Measurements from ENCODE around the gene TFAP2B.

The TFAP2B gene

GRCh38 chr6:50845499-50846143, 26.9 kb downstream of the TFAP2B start:
- Histone ChIP-seq H3K14ac (ENCODE audit: low read length in 2 of 2) (no peak overlapping the region), H3K9ac (ENCODE audit: low read length) (no peak overlapping the region), H3K27me3 (ENCODE audit: control insufficient read depth in 1 of 2, insufficient read depth in 1 of 2, low read length in 2 of 2) (peaks cover 81 to 98% of the 10 kb centered on the region in 2 experiments), H4K91ac (ENCODE audit: low read length) (no peak overlapping the region), H3K4ac (ENCODE audit: low read depth in 1 of 2, low read length in 2 of 2) (no peak overlapping the region), H2BK12ac (ENCODE audit: low read length in 2 of 2) (no peak overlapping the region), H3K79me1 (replicated peaks; ENCODE audit: low read length, poor library complexity, severe bottlenecking) (no peaks in the 10 kb centered on the region), H3K23ac (ENCODE audit: low read length in 2 of 2) (no peak overlapping the region), H3K9me3 (ENCODE audit: control insufficient read depth, low read length) (peaks cover 3% of the 10 kb centered on the region), H2AK5ac (ENCODE audit: low read length, severe bottlenecking) (no peak overlapping the region), H2BK15ac (ENCODE audit: low read depth, poor library complexity, severe bottlenecking) (no peak overlapping the region), H4K8ac (ENCODE audit: low read length) (no peak overlapping the region), H2BK5ac (ENCODE audit: low read depth, low read length, poor library complexity, severe bottlenecking) (no peak overlapping the region), H3K4me3 (ENCODE audit: insufficient read depth in 1 of 2, low read depth in 1 of 2, low read length in 2 of 2) (no peak overlapping the region), H3K4me1 (ENCODE audit: control insufficient read depth, insufficient read depth, low read depth, low read length) (peaks cover 25% of the 10 kb centered on the region), H3K27ac (ENCODE audit: low read length, poor library complexity, severe bottlenecking) (no peak overlapping the region), H3K36me3 (ENCODE audit: control insufficient read depth in 1 of 2, insufficient read depth in 2 of 2, low read depth in 1 of 2, low read length in 2 of 2) (no peaks in the 10 kb centered on the region), H2BK120ac (ENCODE audit: low read depth, low read length) (no peak overlapping the region), H3K18ac (ENCODE audit: low read depth in 1 of 2, low read length in 2 of 2) (no peak overlapping the region), H3K4me2 (ENCODE audit: low read length, poor library complexity, severe bottlenecking) (no peak overlapping the region), H2AFZ (ENCODE audit: low read depth, low read length) (no peak overlapping the region)
- DNase-seq = no peak
- 3% methylated on average over 37 of the region's 44 CpGs for WGBS

GRCh38 chr6:50846144-50846851, 27.6 kb downstream of the TFAP2B start:
- no peak overlapping the region for H2BK15ac ChIP-seq (ENCODE audit: low read depth, poor library complexity, severe bottlenecking)
- 0% methylated on average over 12 of the region's 16 CpGs for WGBS
- H4K91ac ChIP-seq (ENCODE audit: low read length) = no peak overlapping the region
- no peak overlapping the region for H3K14ac ChIP-seq (ENCODE audit: low read length in 2 of 2)
- H3K4ac ChIP-seq (ENCODE audit: low read depth in 1 of 2, low read length in 2 of 2) = no peak overlapping the region
- H3K23ac ChIP-seq (ENCODE audit: low read length in 2 of 2) = no peak overlapping the region
- peaks cover 29% of the 10 kb centered on the region for H3K4me1 ChIP-seq (ENCODE audit: control insufficient read depth, insufficient read depth, low read depth, low read length)
- no peak overlapping the region for H2BK12ac ChIP-seq (ENCODE audit: low read length in 2 of 2)
- H2AFZ ChIP-seq (ENCODE audit: low read depth, low read length) = no peak overlapping the region
- DNase-seq = no peak
- no peaks in the 10 kb centered on the region for H3K79me1 ChIP-seq (replicated peaks; ENCODE audit: low read length, poor library complexity, severe bottlenecking)
- H3K27me3 ChIP-seq (ENCODE audit: control insufficient read depth in 1 of 2, insufficient read depth in 1 of 2, low read length in 2 of 2) = peaks cover 75 to 98% of the 10 kb centered on the region in 2 experiments
- peaks cover 3% of the 10 kb centered on the region for H3K9me3 ChIP-seq (ENCODE audit: control insufficient read depth, low read length)
- H2BK120ac ChIP-seq (ENCODE audit: low read depth, low read length) = no peak overlapping the region
- no peak overlapping the region for H2AK5ac ChIP-seq (ENCODE audit: low read length, severe bottlenecking)
- no peak overlapping the region for H3K4me2 ChIP-seq (ENCODE audit: low read length, poor library complexity, severe bottlenecking)
- no peak overlapping the region for H3K18ac ChIP-seq (ENCODE audit: low read depth in 1 of 2, low read length in 2 of 2)
- H3K27ac ChIP-seq (ENCODE audit: low read length, poor library complexity, severe bottlenecking) = no peak overlapping the region
- no peak overlapping the region for H3K4me3 ChIP-seq (ENCODE audit: insufficient read depth in 1 of 2, low read depth in 1 of 2, low read length in 2 of 2)
- no peaks in the 10 kb centered on the region for H3K36me3 ChIP-seq (ENCODE audit: control insufficient read depth in 1 of 2, insufficient read depth in 2 of 2, low read depth in 1 of 2, low read length in 2 of 2)
- no peak overlapping the region for H4K8ac ChIP-seq (ENCODE audit: low read length)
- no peak overlapping the region for H2BK5ac ChIP-seq (ENCODE audit: low read depth, low read length, poor library complexity, severe bottlenecking)
- H3K9ac ChIP-seq (ENCODE audit: low read length) = no peak overlapping the region

- WGBS = 22% methylated on average over 1 of the region's 8 CpGs
- no peak overlapping the region for H2BK15ac ChIP-seq (ENCODE audit: low read depth, poor library complexity, severe bottlenecking)
- H4K91ac ChIP-seq (ENCODE audit: low read length) = no peak overlapping the region
- no peak overlapping the region for H3K27ac ChIP-seq (ENCODE audit: low read length, poor library complexity, severe bottlenecking)
- no peak overlapping the region for H3K4ac ChIP-seq (ENCODE audit: low read depth in 1 of 2, low read length in 2 of 2)
- H2AFZ ChIP-seq (ENCODE audit: low read depth, low read length) = no peak overlapping the region
- H2AK5ac ChIP-seq (ENCODE audit: low read length, severe bottlenecking) = no peak overlapping the region
- no peak overlapping the region for H3K4me2 ChIP-seq (ENCODE audit: low read length, poor library complexity, severe bottlenecking)
- peaks cover 3% of the 10 kb centered on the region for H3K9me3 ChIP-seq (ENCODE audit: control insufficient read depth, low read length)
- H3K23ac ChIP-seq (ENCODE audit: low read length in 2 of 2) = no peak overlapping the region
- H4K8ac ChIP-seq (ENCODE audit: low read length) = no peak overlapping the region
- H3K36me3 ChIP-seq (ENCODE audit: control insufficient read depth in 1 of 2, insufficient read depth in 2 of 2, low read depth in 1 of 2, low read length in 2 of 2) = no peaks in the 10 kb centered on the region
- no peak overlapping the region for H2BK120ac ChIP-seq (ENCODE audit: low read depth, low read length)
- H2BK5ac ChIP-seq (ENCODE audit: low read depth, low read length, poor library complexity, severe bottlenecking) = no peak overlapping the region
- no peak overlapping the region for H2BK12ac ChIP-seq (ENCODE audit: low read length in 2 of 2)
- H3K4me3 ChIP-seq (ENCODE audit: insufficient read depth in 1 of 2, low read depth in 1 of 2, low read length in 2 of 2) = no peak overlapping the region
- H3K9ac ChIP-seq (ENCODE audit: low read length) = no peak overlapping the region
- no peak overlapping the region for H3K18ac ChIP-seq (ENCODE audit: low read depth in 1 of 2, low read length in 2 of 2)
- H3K14ac ChIP-seq (ENCODE audit: low read length in 2 of 2) = no peak overlapping the region
- H3K4me1 ChIP-seq (ENCODE audit: control insufficient read depth, insufficient read depth, low read depth, low read length) = peaks cover 29% of the 10 kb centered on the region
- DNase-seq = no peak
- no peaks in the 10 kb centered on the region for H3K79me1 ChIP-seq (replicated peaks; ENCODE audit: low read length, poor library complexity, severe bottlenecking)
- peaks cover 69 to 98% of the 10 kb centered on the region in 2 experiments for H3K27me3 ChIP-seq (ENCODE audit: control insufficient read depth in 1 of 2, insufficient read depth in 1 of 2, low read length in 2 of 2)
Observed at GRCh38 chr6:50846852-50847155, 28.1 kb downstream of the TFAP2B start.

GRCh38 chr6:50847890-50848594, 29.4 kb downstream of the TFAP2B start:
- no peak overlapping the region for H2BK120ac ChIP-seq (ENCODE audit: low read depth, low read length)
- H3K18ac ChIP-seq (ENCODE audit: low read depth in 1 of 2, low read length in 2 of 2) = no peak overlapping the region
- no peaks in the 10 kb centered on the region for H3K36me3 ChIP-seq (ENCODE audit: control insufficient read depth in 1 of 2, insufficient read depth in 2 of 2, low read depth in 1 of 2, low read length in 2 of 2)
- no peak for DNase-seq
- 11% methylated on average over 4 of the region's 7 CpGs for WGBS
- H3K79me1 ChIP-seq (replicated peaks; ENCODE audit: low read length, poor library complexity, severe bottlenecking) = no peaks in the 10 kb centered on the region
- peaks cover 3% of the 10 kb centered on the region for H3K9me3 ChIP-seq (ENCODE audit: control insufficient read depth, low read length)
- H3K9ac ChIP-seq (ENCODE audit: low read length) = no peak overlapping the region
- H4K8ac ChIP-seq (ENCODE audit: low read length) = no peak overlapping the region
- no peak overlapping the region for H2BK15ac ChIP-seq (ENCODE audit: low read depth, poor library complexity, severe bottlenecking)
- H4K91ac ChIP-seq (ENCODE audit: low read length) = no peak overlapping the region
- no peak overlapping the region for H3K4ac ChIP-seq (ENCODE audit: low read depth in 1 of 2, low read length in 2 of 2)
- H3K4me2 ChIP-seq (ENCODE audit: low read length, poor library complexity, severe bottlenecking) = no peak overlapping the region
- H3K4me3 ChIP-seq (ENCODE audit: insufficient read depth in 1 of 2, low read depth in 1 of 2, low read length in 2 of 2) = no peak overlapping the region
- no peak overlapping the region for H2BK5ac ChIP-seq (ENCODE audit: low read depth, low read length, poor library complexity, severe bottlenecking)
- H3K23ac ChIP-seq (ENCODE audit: low read length in 2 of 2) = no peak overlapping the region
- H3K14ac ChIP-seq (ENCODE audit: low read length in 2 of 2) = no peak overlapping the region
- no peak overlapping the region for H2AK5ac ChIP-seq (ENCODE audit: low read length, severe bottlenecking)
- H2AFZ ChIP-seq (ENCODE audit: low read depth, low read length) = no peak overlapping the region
- H3K27me3 ChIP-seq (ENCODE audit: control insufficient read depth in 1 of 2, insufficient read depth in 1 of 2, low read length in 2 of 2) = peaks cover 57 to 91% of the 10 kb centered on the region in 2 experiments
- no peak overlapping the region for H2BK12ac ChIP-seq (ENCODE audit: low read length in 2 of 2)
- peaks cover 25% of the 10 kb centered on the region for H3K4me1 ChIP-seq (ENCODE audit: control insufficient read depth, insufficient read depth, low read depth, low read length)
- no peak overlapping the region for H3K27ac ChIP-seq (ENCODE audit: low read length, poor library complexity, severe bottlenecking)
